HCT116 (cell line): Measurements from ENCODE around the gene TNRC6A.
"Not testable (repeated sequence)": the region's sequence is repeated elsewhere in the genome, so short reads cannot be mapped to it uniquely, and the experiment has no call there.

Experiments used
- ELF1 ChIP-seq: IDR thresholded peaks from 2 replicates; pipeline ENCODE4 v1.6.1; 2012; ENCODE audit warnings: low read depth, borderline replicate concordance
- EZH2 ChIP-seq: fragments of 200-600 bp; sonication (generic); IDR thresholded peaks from 2 replicates; pipeline ENCODE4 v1.6.1; 2017; ENCODE audit warnings: antibody characterized with exemption, mixed run types
- JUND ChIP-seq: IDR thresholded peaks from 2 replicates; pipeline ENCODE4 v1.6.1; 2012
- POLR2A ChIP-seq: IDR thresholded peaks from 2 replicates; pipeline ENCODE4 v1.7.0; 2011; ENCODE audit warnings: borderline replicate concordance; ENCODE audit not compliant: insufficient read depth, insufficient read length; ENCODE audit errors: extremely low read depth
- POLR2AphosphoS5 ChIP-seq: IDR thresholded peaks from 2 replicates; pipeline ENCODE4 v1.6.1; 2011; ENCODE audit warnings: mild to moderate bottlenecking, low read depth, low read length, moderate library complexity
- TF ChIP-seq, protein P1 (sequence below), 3 experiments: fragments of 200-600 bp in 1 of 3; sonication (generic) in 1 of 3; IDR thresholded peaks in 2 of 3; conservative IDR thresholded peaks in 1 of 3; 2 replicates each; pipeline ENCODE4 v1.5.1; 2012 to 2017; ENCODE audit warnings: low read depth in 2 of 3, low read length in 2 of 3, antibody characterized with exemption in 1 of 3, borderline replicate concordance in 1 of 3, control low read depth in 1 of 3, mild to moderate bottlenecking in 1 of 3, mixed read lengths in 1 of 3, mixed run types in 1 of 3, moderate library complexity in 1 of 3; ENCODE audit not compliant: insufficient read depth in 1 of 3
- TF ChIP-seq, protein P2 (sequence below): IDR thresholded peaks from 2 replicates; pipeline ENCODE4 v1.6.1; 2012

DNA sequence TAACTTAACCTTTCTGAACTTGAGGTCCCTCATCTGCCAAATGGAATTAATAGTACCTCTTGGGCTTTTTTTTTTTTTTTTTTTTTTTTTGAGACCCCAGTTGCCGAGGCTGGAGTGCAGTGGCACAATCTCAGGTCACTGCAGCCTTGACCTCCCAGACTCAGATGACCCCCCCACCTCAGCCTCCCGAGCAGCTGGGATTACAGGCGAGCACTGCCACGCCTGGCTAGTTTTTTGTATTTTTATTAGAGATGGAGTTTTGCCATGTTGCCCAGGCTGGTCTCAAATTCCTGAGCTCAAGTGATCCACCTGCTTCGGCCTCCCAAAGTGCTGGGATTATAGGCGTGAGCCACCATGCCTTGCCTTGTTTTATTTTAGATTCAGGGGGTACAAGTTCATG lies 83.4 kb downstream of the TNRC6A start:
- TF ChIP-seq, protein P1, sequence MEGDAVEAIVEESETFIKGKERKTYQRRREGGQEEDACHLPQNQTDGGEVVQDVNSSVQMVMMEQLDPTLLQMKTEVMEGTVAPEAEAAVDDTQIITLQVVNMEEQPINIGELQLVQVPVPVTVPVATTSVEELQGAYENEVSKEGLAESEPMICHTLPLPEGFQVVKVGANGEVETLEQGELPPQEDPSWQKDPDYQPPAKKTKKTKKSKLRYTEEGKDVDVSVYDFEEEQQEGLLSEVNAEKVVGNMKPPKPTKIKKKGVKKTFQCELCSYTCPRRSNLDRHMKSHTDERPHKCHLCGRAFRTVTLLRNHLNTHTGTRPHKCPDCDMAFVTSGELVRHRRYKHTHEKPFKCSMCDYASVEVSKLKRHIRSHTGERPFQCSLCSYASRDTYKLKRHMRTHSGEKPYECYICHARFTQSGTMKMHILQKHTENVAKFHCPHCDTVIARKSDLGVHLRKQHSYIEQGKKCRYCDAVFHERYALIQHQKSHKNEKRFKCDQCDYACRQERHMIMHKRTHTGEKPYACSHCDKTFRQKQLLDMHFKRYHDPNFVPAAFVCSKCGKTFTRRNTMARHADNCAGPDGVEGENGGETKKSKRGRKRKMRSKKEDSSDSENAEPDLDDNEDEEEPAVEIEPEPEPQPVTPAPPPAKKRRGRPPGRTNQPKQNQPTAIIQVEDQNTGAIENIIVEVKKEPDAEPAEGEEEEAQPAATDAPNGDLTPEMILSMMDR (IDR thresholded peaks at IDR 0.05 in 2 of 3, conservative IDR thresholded peaks at IDR 0.05 in 1 of 3; ENCODE audit: borderline replicate concordance in 1 of 3, insufficient read depth in 1 of 3, low read depth in 2 of 3, low read length in 2 of 3), result not testable (repeated sequence)
- not testable (repeated sequence) for TF ChIP-seq ELF1, JUND, EZH2, POLR2A, POLR2AphosphoS5
- TF ChIP-seq, protein P2, sequence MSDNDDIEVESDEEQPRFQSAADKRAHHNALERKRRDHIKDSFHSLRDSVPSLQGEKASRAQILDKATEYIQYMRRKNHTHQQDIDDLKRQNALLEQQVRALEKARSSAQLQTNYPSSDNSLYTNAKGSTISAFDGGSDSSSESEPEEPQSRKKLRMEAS, result not testable (repeated sequence)
